GM11168 (cell line): ENCODE results near the gene LEP.

Experiments
- in situ Hi-C: fragments of 300-500 bp; cut with MboI; formaldehyde crosslinking; loops from one replicate; pipeline ENCODE4 v1.12.0; 2022; ENCODE audit warnings: low sequenced_read_pairs; ENCODE audit not compliant: unreplicated experiment

LEP gene

GRCh38 chr7:128209229-128210035 lies 31.6 kb upstream of the LEP start:
- in situ Hi-C loops: loop anchor here (5.0 to 25.0 kb wide), 2 partner anchors 43 to 497 kb away; no protein-coding TSS in a partner anchor

GRCh38 chr7:128210036-128210347 lies 31.1 kb upstream of the LEP start:
- in situ Hi-C loops: loop anchor here (5.0 to 25.0 kb wide), 2 partner anchors 42 to 498 kb away; no protein-coding TSS in a partner anchor

- in situ Hi-C loops: loop anchor here (5.0 to 25.0 kb wide), 2 partner anchors 41 to 499 kb away; no protein-coding TSS in a partner anchor
These were observed 30.2 kb upstream of the LEP start for GRCh38 chr7:128210590-128211570.

GRCh38 chr7:128211626-128212025 lies 29.5 kb upstream of the LEP start:
- in situ Hi-C loops: loop anchor here (5.0 to 25.0 kb wide), 2 partner anchors 41 to 499 kb away; no protein-coding TSS in a partner anchor

- in situ Hi-C loops: loop anchor here (5.0 to 25.0 kb wide), 2 partner anchors 38 to 502 kb away; no protein-coding TSS in a partner anchor
These were observed 26.6 kb upstream of the LEP start for GRCh38 chr7:128214463-128214862.

GRCh38 chr7:128215281-128215680 lies 25.8 kb upstream of the LEP start:
- in situ Hi-C loops: loop anchor here (25.0 kb wide), 1 partner anchor 503 kb away; no protein-coding TSS in a partner anchor

- in situ Hi-C loops: loop anchor here (25.0 kb wide), 1 partner anchor 503 kb away; no protein-coding TSS in a partner anchor
These were observed 25.3 kb upstream of the LEP start for GRCh38 chr7:128215739-128216138.

GRCh38 chr7:128217030-128217805 lies 23.9 kb upstream of the LEP start:
- in situ Hi-C loops: loop anchor here (25.0 kb wide), 1 partner anchor 505 kb away; no protein-coding TSS in a partner anchor

- in situ Hi-C loops: loop anchor here (25.0 kb wide), 1 partner anchor 506 kb away; no protein-coding TSS in a partner anchor
These were observed 23.0 kb upstream of the LEP start for GRCh38 chr7:128217967-128218652.

GRCh38 chr7:128219636-128220035 lies 21.4 kb upstream of the LEP start:
- in situ Hi-C loops: loop anchor here (25.0 kb wide), 1 partner anchor 507 kb away; no protein-coding TSS in a partner anchor

- in situ Hi-C loops: loop anchor here (25.0 kb wide), 1 partner anchor 510 kb away; no protein-coding TSS in a partner anchor
These were observed 19.1 kb upstream of the LEP start for GRCh38 chr7:128221929-128222403.

- in situ Hi-C loops: no loop called here
These were observed 14.7 kb upstream of the LEP start for GRCh38 chr7:128226132-128226980.

- in situ Hi-C loops: no loop called here
These were observed 13.8 kb upstream of the LEP start for GRCh38 chr7:128227271-128227670.

GRCh38 chr7:128231021-128231420 lies 10.1 kb upstream of the LEP start:
- in situ Hi-C loops: no loop called here

GRCh38 chr7:128231677-128232076 lies 9.4 kb upstream of the LEP start:
- in situ Hi-C loops: no loop called here

- in situ Hi-C loops: no loop called here
These were observed 7.6 kb upstream of the LEP start for GRCh38 chr7:128233471-128233870.

- in situ Hi-C loops: no loop called here
These were observed 6.5 kb upstream of the LEP start for GRCh38 chr7:128234476-128235026.

- in situ Hi-C loops: no loop called here
These were observed 5.6 kb upstream of the LEP start for GRCh38 chr7:128235471-128235870.
